Ovary (tissue), 3 donors: Measurements from ENCODE around the gene OR2T2.
"Not testable (repeated sequence)": the region's sequence is repeated elsewhere in the genome, so short reads cannot be mapped to it uniquely, and the experiment has no call there.

ENCODE experiments used
- EP300 ChIP-seq: sonication (generic); formaldehyde crosslinking; IDR thresholded peaks from one replicate; pipeline ENCODE4 v1.6.1; 2017; ENCODE audit warnings: antibody characterized with exemption
- TF ChIP-seq, protein P1 (sequence below), 3 donors: fragments of 450-650 bp in 2 of 3; fragments of 200-600 bp in 1 of 3; IDR thresholded peaks; one replicate each; pipeline versions ENCODE4 v1.5.1 to v1.8.0; 2016 to 2022; ENCODE audit warnings: antibody characterized with exemption in 3 of 3, mild to moderate bottlenecking in 1 of 3
- donor health status: DM: no; HTN: no; CAD: no.

DNA sequence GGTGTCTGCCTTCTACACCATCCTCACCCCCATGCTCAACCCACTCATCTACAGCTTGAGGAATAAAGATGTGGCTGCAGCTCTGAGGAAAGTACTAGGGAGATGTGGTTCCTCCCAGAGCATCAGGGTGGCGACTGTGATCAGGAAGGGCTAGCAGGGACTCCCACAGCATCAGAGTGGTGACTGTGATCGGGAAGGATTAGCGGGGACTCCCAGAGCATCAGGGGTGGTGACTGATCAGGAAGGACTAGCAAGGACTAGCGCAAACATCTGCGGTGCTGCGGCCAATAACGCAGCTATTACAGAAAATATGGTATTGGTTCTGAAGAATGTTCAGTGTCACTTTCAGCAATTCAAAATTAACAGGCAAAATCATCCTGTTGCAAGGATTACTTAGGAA lies 8.2 kb downstream of the OR2T2 start:
- TF ChIP-seq, protein P1, sequence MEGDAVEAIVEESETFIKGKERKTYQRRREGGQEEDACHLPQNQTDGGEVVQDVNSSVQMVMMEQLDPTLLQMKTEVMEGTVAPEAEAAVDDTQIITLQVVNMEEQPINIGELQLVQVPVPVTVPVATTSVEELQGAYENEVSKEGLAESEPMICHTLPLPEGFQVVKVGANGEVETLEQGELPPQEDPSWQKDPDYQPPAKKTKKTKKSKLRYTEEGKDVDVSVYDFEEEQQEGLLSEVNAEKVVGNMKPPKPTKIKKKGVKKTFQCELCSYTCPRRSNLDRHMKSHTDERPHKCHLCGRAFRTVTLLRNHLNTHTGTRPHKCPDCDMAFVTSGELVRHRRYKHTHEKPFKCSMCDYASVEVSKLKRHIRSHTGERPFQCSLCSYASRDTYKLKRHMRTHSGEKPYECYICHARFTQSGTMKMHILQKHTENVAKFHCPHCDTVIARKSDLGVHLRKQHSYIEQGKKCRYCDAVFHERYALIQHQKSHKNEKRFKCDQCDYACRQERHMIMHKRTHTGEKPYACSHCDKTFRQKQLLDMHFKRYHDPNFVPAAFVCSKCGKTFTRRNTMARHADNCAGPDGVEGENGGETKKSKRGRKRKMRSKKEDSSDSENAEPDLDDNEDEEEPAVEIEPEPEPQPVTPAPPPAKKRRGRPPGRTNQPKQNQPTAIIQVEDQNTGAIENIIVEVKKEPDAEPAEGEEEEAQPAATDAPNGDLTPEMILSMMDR (IDR thresholded peaks at IDR 0.05) = not testable (repeated sequence)
- not testable (repeated sequence) for TF ChIP-seq EP300
